HUDEP-2 (cell line): ENCODE results near the gene KIAA1671.
"Not testable (repeated sequence)": the region's sequence is repeated elsewhere in the genome, so short reads cannot be mapped to it uniquely, and the experiment has no call there.

Source experiments
- DNase-seq, 76 experiments: peaks; one replicate each; lab custom pipeline; 2025; ENCODE audit not compliant: unreplicated experiment in 76 of 76; lab: John Stamatoyannopoulos, UW

KIAA1671 gene

GRCh38 chr22:25161017-25161915 is 208.8 kb downstream of the KIAA1671 start:
- DNase-seq = no peak

- DNase-seq = no peak
These were observed 209.5 kb downstream of the KIAA1671 start for GRCh38 chr22:25161916-25162530.

- DNase-seq = no peak
These were observed 210.0 kb downstream of the KIAA1671 start for GRCh38 chr22:25162561-25162960.

GRCh38 chr22:25165785-25166184 is 213.3 kb downstream of the KIAA1671 start:
- no peak for DNase-seq

GRCh38 chr22:25166266-25167040 is 213.9 kb downstream of the KIAA1671 start:
- peak in 54 of 76 experiments; percentile 6 to 65 (median 36) for DNase-seq

- no peak for DNase-seq
These were observed 214.6 kb downstream of the KIAA1671 start for GRCh38 chr22:25167082-25167481.

- DNase-seq = no peak
These were observed 215.5 kb downstream of the KIAA1671 start for GRCh38 chr22:25167834-25168601.

GRCh38 chr22:25169278-25170031 is 216.9 kb downstream of the KIAA1671 start:
- no peak for DNase-seq

- DNase-seq = no peak
These were observed 218.0 kb downstream of the KIAA1671 start for GRCh38 chr22:25170426-25170980.

GRCh38 chr22:25172153-25172552 is 219.6 kb downstream of the KIAA1671 start:
- DNase-seq = peak in 57 of 76 experiments; percentile 2 to 71 (median 47)

- DNase-seq = no peak
These were observed 221.8 kb downstream of the KIAA1671 start for GRCh38 chr22:25174156-25174887.

- no peak for DNase-seq
These were observed 222.4 kb downstream of the KIAA1671 start for GRCh38 chr22:25174888-25175411.

GRCh38 chr22:25176175-25176574 is 223.7 kb downstream of the KIAA1671 start:
- no peak for DNase-seq

- no peak for DNase-seq
These were observed 224.3 kb downstream of the KIAA1671 start for GRCh38 chr22:25176799-25177198.

- DNase-seq = no peak
These were observed 224.7 kb downstream of the KIAA1671 start for GRCh38 chr22:25177226-25177625.

GRCh38 chr22:25177895-25178294 is 225.4 kb downstream of the KIAA1671 start:
- no peak for DNase-seq

- not testable (repeated sequence) for DNase-seq
These were observed 225.8 kb downstream of the KIAA1671 start for GRCh38 chr22:25178348-25178747.

- DNase-seq = not testable (repeated sequence)
These were observed 226.5 kb downstream of the KIAA1671 start for GRCh38 chr22:25178869-25179631.
